GM12801 (cell line): ENCODE data around the gene PARP3.

Experiments
- TF ChIP-seq, protein P1 (sequence below): IDR thresholded peaks from one replicate; pipeline ENCODE4 v1.5.1; 2011; ENCODE audit warnings: control low read depth; ENCODE audit not compliant: insufficient read length; ENCODE audit errors: extremely low read depth

The PARP3 gene

DNA sequence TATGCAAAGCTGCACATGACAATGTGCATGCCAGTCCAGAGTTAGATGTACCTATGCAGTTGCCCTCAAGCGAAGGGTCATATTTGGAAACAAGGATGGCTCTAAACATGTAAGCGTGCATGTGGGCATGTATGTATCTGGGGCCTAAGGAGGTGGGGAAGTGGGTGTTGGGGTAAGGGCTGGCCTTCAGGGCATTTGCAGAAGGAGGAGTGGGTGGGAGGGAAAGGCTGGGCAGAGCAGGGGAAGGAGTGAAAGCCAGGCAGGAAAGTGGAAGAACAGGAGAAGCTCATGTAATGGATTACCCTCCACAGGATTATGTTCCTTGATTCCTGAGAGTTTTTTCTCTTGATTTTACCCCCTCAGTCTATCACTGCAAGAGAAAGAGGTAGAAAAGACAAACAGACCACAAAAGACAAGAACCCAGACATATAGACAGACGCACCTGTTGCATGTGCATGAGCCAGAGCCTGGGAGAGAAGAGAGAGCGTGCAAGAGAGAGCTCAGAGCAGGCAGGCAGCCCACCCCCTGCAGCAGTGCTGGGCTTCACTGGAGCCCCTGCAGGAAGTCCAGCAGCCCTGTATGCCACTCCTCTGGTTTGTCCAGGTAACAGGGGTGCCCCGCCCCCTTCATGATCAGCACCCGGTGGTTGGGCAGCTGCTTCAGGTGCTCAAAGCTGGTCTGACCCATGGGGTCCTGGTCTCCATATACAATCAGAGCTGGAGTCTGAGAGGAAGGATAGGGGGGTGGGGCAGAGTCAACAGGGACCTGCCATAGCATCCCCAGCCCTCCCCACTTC lies 26.9 kb downstream of the PARP3 start:
- TF ChIP-seq, protein P1, sequence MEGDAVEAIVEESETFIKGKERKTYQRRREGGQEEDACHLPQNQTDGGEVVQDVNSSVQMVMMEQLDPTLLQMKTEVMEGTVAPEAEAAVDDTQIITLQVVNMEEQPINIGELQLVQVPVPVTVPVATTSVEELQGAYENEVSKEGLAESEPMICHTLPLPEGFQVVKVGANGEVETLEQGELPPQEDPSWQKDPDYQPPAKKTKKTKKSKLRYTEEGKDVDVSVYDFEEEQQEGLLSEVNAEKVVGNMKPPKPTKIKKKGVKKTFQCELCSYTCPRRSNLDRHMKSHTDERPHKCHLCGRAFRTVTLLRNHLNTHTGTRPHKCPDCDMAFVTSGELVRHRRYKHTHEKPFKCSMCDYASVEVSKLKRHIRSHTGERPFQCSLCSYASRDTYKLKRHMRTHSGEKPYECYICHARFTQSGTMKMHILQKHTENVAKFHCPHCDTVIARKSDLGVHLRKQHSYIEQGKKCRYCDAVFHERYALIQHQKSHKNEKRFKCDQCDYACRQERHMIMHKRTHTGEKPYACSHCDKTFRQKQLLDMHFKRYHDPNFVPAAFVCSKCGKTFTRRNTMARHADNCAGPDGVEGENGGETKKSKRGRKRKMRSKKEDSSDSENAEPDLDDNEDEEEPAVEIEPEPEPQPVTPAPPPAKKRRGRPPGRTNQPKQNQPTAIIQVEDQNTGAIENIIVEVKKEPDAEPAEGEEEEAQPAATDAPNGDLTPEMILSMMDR, result no peak

DNA sequence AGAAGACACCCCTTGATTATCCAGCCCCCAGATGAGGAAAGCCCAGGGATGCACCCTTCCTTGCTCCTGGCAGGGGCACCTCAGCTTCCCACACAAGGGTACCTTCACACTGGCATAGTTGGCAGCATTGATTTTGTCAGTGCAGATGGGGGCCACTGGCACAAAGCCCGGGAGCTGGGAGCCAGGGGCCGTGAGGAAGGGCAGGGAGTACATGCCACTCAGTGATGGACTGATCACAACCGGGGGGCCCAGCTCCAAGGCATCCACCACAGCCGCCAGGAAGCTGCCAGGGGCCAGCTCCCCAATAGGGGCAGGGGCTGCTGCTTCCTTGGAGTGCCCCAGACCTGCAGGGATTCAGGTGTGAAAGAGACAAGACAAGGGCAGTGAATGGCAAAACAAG lies 27.7 kb downstream of the PARP3 start:
- TF ChIP-seq, protein P1, result no peak

DNA sequence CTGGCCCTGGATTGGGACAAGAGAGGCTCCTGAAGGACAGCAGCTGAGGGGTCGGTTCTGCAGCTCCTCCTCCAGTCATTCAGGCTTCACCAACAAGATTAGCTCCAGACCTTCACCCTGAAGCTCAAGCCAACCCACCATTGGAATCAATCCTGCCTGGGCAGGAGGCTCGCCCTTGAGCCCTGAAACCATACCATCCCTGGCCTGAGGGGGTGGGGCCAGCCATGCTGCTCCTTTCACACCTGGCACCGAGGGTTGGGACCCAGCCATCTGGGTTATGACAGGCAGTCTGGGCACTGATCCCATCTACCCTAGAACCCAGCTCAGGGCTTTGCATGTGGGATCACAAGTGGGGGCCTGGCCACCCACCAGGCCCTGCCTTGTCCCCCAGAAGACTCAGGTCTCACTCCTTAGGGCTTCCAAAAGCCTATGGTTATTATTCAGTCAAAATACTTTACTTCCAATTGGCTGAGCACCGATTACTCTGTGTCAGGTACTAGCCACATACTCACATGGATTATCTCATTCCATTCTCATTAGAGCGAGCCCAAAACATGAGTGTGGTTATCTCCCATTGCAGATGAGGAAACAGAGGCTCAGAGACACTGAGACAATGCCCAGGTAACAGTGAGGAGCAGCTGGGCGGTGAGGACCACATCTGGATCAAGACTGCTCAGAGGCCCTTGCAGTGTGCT lies 28.6 kb downstream of the PARP3 start:
- TF ChIP-seq, protein P1, result no peak

DNA sequence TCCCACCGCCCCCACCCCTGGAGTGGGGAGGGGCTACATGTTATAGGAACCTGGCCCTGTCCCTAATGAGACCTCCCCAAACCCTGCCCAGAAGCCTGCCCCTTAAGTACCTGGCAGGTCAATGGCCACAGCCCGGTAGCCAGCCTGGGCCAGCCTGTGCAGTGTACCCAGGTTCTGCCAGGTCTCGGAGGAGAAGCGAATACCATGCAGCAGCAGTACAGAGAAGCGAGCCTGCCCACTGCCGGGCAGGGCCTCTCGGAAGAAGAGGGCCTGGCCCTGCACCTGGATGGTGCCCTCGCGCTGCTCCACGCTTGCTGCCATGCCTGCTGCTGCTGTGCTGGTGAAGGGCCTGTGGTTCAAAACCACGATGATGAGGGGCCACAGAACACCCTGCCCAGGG lies 29.2 kb downstream of the PARP3 start:
- TF ChIP-seq, protein P1, result no peak

DNA sequence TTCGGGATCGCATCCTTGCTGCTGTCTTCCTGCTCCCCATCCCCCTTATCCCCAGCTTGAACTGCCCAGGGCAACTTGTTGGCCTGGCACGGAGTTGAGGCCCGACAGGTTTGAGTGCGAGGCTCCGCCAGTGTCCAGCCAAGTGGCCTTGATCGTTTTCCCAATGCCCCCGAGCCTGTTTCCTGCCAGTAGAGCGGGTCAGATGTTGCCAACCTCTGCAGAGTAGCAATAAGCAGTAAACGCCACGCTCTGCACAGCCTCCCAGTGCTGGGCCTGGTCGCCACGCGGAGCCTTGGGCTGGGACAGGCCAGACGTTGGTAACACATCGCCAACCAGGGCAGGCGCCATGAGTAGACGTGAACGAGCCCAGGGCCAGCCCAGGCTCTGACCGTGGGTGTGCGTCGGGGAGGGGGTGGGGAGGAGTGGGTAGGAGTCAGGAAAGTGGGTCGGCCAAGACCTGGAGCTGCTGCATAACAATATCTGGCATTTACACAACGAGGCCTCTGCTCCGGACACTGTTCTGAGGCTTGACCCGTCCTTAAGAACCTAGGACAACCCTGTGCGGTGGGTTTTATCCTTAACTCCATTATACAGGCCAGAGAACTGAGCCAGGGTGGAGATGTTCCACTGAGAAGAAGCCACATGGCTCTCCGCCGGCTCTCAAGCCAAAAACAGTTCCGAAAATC lies 32.3 kb downstream of the PARP3 start:
- TF ChIP-seq, protein P1, result no peak

DNA sequence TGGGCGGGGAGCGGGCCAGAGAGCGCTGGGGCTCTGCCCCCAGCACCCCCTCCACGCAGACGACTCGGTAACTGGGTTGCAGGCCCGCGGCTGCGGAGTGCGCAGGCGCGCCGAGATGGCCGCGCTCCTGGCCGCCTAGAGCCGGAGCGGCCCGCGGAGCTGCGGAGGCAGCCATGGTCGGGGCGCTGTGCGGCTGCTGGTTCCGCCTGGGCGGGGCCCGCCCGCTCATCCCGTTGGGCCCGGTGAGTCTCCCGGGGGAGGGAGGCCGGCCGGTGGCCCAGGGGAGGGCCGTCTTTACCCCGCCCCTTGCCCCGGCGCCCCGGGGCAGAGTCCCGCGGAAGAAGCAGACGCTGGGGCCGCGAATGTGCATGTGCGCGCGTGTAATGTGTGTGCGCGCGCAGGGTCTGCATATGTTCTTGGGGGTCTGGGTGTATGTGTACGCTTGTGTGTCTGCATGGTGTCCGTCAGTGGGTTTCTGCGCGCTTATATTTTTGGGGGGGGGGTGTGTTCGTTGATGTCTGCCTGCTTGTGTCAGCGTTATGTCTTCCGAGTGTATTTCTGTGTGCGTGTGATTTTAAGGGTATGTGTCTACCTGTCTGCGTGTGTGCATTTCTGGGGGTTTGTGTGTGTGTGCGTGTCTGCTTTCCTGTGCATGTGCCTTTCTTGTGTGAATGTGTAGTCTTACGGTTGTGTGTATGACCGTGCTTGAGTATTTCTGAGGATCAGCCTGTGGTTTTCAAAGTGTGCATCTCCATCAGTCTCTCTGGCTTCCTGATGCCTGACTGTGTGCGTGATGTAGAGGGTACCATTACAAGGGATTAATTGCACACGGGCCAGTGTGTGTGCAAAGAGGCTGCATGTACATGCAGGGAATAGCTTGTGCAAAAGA lies 33.0 kb downstream of the PARP3 start, which contains the start of gene ABHD14A:
Gene ABHD14A, plus strand, starts transcription at position 102 of the 889 bp plus-strand sequence. Its CDS starts 72 bp downstream, at position 174.
- TF ChIP-seq, protein P1, result no peak
